ENCODE results near the gene SNAP47. TPM values are rescaled to one million over a fixed set of nuclear protein-coding genes. Genes with fewer than 3 reads are reported as not detected.

SNAP47 gene
- total RNA-seq, 1 donor from 2014 or later, result 31.4 TPM

- intact Hi-C loops (cut with micrococcal nuclease), result no loop called here
These were observed 13.4 kb downstream of the SNAP47 start for GRCh38 chr1:227748496-227749182.

DNA sequence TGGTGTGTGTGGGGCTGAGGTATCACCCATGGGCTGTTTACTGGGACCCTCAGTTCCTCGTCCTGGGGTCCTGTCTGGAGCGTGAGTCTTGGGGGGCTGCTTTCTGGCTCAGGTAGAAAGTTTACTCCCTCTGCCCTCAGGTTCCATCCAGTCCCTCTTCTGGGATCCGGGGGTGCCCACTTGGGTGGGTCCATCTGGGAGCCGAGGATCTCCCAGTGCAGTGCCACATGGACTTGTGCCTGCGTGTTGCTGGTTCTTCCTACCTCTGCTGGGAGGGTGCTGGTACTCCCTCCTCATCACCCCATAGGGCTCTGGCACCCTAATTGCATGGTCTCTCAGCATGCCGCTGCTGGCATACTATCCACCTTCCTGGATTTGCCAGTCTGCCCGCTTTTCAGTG, 14.0 kb downstream of the SNAP47 start:
- intact Hi-C loops (cut with micrococcal nuclease), result no loop called here

DNA sequence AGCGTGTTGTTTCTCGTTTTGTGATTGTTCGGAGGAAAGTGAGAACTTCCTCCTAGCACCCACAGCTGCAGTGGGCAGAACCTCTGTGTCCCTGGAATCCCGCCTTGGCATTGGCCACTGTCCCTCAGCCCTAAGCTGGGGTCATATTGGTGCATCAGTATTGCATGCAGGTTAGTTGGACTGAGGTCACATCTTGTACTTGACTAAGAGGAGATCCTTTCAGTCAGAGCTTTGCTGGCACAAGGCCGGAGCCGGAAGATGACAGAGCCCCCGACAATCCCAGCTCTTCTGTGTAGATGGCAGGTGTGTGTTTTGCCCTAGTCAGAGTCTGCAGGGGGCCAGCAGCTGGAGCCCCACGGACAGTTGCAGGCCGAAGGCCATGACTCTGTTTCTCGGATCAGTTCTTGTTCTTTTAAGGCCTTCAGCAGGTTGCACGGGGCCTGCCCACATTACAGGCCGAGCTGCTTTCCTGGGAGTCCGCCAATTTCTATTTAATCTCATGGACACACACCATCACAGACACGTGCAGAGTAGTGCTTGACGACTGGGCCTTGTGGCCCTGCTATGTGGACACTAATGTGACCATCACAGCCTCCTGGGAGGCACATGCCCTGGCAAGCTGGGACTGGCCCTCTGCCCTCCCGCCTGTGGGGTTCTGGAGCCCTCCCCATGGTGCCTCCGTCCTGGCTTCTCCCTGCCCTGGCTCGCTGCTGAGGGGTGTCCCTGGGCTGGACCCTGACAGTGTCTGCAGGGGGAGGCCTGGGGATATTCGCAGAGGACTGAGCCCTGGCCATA, 14.9 kb downstream of the SNAP47 start:
- intact Hi-C loops (cut with micrococcal nuclease), result no loop called here

DNA sequence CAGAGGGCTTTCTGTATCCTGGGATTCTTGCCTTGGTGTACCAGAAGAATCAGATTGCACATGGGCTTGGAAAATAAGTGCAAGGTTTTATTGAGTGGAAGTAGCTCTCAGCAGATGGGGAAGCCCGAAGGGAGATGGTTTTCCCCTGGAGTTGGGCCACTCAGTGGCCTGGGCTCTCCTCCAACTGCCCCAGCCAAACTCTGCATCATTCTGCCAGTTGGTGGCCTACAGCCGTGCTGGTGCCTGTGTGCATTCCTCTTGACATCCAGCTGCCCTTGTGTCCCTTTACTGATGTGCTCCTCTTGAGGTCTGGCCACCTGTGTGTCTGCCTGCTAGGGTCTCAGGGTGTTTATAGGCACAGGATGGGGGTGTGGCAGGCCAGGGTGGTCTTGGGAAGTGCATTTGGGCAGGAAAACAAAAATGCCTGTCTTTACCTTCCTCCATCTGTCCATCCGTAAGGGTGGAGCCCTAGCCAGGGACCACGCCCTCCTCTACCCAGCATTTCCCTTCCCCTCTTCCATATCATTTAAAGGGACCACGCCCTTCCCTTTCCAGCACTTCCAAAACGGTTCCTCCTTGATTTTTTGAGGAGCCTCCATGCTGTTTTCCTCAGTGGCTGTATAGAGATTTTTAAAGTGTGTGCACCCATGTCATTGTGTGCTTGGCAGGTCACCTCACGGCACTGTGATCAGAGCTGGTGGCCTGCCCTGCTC, 18.9 kb downstream of the SNAP47 start:
- intact Hi-C loops (cut with micrococcal nuclease), result no loop called here

DNA sequence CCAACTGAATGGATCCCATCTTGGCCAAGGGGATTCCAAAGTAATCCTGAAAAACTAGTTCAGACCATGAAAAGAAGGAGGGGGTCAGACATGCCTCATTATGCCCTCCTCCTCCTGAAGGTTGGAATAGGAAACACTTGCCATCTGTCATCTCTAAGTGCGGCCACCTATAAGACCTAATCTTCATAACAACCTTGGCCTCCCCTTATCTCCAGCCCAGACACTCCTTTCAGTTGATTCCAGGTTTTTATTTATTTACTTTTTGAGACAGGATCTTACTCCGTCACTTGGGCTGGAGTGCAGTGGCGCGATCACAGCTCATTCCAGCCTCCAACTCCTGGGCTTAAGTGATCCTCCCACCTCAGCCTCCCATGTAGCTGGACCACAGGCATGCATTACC, 19.7 kb downstream of the SNAP47 start:
- intact Hi-C loops (cut with micrococcal nuclease), result no loop called here

DNA sequence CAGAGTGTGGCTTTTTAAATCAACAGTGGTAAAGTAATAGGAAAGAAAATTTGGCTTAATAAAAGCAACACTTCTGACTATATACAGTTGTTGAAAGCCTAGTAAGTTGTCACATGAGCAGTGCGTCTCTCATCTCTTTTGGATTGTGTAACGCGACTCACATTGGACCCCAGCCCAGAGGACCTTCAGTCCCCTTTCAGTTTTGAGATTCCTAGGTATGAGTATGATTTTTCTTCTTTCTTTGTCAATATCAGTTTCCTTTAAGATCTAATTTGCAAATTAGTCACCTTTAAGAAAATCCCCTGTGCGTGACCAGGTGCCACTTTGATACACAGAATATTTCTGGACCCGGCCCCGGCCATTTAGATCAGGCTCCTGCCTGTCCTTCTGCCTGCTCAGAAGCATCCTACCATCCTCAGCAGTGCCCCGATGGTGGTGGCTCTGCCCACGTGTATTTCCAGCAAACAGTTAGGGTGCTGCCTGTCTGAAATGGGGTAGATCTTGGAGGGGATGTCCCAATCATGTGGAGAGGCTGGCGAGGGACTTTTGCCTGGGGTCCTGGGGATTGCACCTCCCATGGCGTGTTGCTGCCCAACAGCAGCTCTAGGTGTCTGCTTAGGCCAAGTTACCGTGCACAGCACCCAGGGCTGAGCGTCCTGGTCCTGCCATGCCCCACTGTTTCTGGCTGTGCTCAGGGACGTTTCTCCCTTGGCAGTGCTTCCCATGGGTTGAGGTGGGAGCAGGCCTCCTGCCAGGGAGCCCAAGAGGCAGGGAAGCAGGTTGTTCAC, 21.1 kb downstream of the SNAP47 start:
- intact Hi-C loops (cut with micrococcal nuclease), result no loop called here

DNA sequence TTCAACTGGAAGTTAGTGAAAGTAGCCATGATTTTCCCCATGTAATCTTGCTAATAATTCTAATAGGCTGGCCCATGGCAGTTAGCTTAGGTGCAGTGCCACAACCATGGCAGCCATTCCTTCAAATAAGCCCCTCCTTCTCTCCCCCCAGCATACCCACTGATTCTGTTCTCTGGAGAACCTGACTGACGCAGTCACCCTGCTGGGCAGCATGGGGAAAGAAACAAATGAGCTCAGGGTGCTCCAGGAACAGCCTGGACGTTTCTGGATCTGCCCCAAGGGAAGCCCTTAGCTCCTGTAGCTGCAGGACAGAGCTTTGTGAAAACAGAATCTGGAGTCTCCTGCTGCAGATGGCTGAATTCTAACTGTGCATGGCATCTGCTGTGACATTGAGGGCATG, 22.5 kb downstream of the SNAP47 start:
- intact Hi-C loops (cut with micrococcal nuclease), result no loop called here

- intact Hi-C loops (cut with micrococcal nuclease), result no loop called here
These were observed 23.1 kb downstream of the SNAP47 start for GRCh38 chr1:227758366-227758765.

DNA sequence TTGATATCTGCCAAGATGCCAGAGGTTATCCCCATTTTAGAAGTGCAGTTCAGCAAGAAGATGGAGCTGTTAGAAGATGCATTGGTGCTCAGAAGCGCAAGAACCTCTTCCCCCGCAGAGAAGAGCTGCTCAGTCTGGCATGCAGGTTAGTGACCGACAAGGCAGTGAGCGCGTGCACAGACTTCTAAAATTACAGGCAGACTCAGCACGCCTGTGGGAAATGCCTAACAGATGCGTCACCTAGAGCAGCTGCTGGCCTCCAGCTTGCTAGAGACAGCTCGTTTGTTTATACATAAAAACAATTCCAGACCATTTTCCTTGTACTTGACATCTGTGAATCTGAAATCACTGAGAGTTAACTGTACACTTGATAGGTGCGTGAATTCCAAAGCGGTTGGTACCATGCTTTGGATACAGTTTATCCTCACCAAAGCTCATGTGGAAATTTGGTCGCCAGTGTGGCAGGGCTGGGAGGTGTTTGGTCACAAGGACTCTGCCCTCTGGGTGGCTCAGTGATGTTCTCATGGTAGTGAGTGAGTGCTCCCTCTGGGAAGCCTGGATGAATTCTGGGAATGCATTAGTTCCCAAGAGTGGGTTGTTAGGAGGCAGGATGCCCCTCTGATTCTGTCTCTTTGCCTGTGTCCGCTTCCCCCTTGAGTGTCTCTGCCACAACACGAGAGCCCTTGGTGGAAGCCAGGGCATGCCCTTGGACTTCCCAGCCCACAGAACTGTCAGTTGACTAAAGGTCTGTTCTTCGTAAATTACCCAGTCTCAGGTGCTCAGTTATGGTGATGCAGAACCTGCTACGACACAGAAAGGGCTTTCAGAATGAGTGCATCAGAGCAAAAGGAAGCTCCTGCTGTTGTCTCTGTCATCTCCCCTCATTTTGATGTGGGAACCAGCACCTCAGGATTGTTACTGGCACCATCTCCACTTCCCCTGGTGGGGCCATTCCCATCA, 24.4 kb downstream of the SNAP47 start:
- intact Hi-C loops (cut with micrococcal nuclease), result loop anchor here (10.0 kb wide), 4 partner anchors 125 to 1125 kb away; partner anchors contain the start of gene ZNF678

- intact Hi-C loops (cut with micrococcal nuclease), result loop anchor here (10.0 kb wide), 4 partner anchors 124 to 1126 kb away; partner anchors contain the start of gene ZNF678
These were observed 25.1 kb downstream of the SNAP47 start for GRCh38 chr1:227760377-227760776.

- intact Hi-C loops (cut with micrococcal nuclease), result loop anchor here (1.0 to 10.0 kb wide), 9 partner anchors 26 to 1127 kb away; partner anchors contain the start of genes JMJD4, SNAP47 and ZNF678
These were observed 26.5 kb downstream of the SNAP47 start for GRCh38 chr1:227761621-227762230.

DNA sequence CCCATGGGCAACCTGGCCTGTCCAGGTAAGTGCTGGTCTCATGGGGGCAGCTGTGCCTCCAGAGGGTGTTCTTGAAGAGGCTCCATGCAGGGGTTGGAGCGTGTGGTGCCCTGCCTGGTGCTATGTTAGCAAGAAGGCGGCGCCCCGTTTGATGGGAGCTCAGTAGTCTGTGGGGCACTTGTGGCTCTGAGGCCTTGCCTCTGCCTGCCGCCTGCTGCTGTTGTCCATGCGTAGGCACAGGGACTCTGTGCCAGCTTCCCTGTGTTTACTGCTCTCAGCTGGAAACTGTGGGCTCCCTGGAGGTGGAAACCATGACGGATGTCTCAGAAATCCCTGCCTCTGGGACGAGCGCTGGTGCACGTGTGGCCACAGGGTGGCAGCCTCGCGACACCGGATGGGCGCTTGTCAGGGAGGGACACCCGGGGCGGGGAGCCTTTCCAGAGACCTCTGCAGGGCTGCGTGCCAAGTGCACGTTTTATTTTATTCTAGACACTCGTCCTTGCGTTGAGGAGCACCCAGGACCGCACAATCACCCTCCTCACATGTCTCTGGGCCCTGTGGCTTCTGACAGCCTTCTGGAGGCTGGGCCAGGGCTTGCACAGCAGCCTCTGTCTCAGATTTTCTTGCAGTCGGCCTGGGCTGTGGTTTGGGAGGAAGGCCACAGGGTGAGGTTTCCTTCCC, 27.1 kb downstream of the SNAP47 start:
- intact Hi-C loops (cut with micrococcal nuclease), result loop anchor here (1.0 to 10.0 kb wide), 9 partner anchors 26 to 1128 kb away; partner anchors contain the start of genes JMJD4, SNAP47 and ZNF678

- intact Hi-C loops (cut with micrococcal nuclease), result loop anchor here (2.0 to 10.0 kb wide), 5 partner anchors 121 to 1129 kb away; partner anchors contain the start of gene ZNF678
These were observed 28.2 kb downstream of the SNAP47 start for GRCh38 chr1:227763246-227764018.

DNA sequence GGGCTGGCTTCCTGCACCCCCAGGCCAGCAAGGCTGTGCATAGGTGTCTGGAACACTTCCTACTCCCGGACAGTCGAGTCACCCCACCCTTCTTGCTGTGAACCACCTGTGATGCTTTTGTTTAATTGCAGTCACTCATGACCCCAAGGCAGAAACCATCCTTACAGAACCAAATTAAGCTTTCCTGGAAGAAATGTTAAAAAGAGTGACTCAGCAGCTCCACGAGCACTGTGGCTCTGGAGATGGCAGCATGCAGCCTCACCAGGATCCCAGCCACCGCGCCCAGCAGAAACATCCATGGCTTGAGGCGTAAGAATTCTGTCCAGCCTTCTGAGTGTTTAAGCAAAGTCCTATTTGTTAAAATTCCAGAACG, 28.8 kb downstream of the SNAP47 start:
- intact Hi-C loops (cut with micrococcal nuclease), result loop anchor here (10.0 kb wide), 4 partner anchors 121 to 1129 kb away; partner anchors contain the start of gene ZNF678

DNA sequence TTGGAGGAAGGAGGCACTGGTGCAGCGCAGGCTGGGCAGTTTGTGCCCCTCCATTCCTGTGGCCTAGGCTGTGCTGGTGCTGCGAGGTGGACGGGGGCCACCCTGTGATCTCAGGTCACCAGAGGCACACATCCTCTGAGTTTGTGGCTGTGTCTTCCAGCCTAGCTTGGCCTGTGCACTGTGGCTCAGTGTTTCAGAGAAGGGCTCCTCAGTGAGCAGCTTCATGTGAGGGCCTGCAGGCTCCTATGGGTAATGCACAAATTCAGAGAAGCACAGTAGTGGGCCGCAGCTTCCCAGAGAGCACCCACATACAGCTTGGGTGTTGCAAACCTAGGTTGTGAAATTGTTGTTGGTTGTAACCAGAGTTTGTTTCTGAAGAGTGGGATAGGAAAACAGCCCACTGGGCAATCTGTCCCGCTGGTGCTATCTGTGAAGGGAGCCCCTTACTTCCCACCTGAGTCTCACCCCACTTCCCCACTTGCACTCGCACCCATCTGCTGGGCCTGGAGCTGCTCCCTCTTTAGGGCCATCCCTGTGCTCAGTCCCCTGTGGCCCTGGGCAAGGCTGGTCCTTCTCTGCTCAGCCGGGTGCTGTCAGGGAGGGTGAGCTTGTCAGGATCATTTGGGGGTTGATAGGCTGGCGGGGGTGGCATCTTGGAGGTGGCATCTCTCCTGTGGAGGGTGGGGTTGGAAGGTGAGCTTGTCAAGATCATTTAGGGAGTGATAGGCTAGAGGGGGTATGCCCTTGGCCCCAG, 30.2 kb downstream of the SNAP47 start:
- intact Hi-C loops (cut with micrococcal nuclease), result loop anchor here (1.0 to 10.0 kb wide), 5 partner anchors 23 to 1131 kb away; partner anchors contain the start of gene ZNF678

DNA sequence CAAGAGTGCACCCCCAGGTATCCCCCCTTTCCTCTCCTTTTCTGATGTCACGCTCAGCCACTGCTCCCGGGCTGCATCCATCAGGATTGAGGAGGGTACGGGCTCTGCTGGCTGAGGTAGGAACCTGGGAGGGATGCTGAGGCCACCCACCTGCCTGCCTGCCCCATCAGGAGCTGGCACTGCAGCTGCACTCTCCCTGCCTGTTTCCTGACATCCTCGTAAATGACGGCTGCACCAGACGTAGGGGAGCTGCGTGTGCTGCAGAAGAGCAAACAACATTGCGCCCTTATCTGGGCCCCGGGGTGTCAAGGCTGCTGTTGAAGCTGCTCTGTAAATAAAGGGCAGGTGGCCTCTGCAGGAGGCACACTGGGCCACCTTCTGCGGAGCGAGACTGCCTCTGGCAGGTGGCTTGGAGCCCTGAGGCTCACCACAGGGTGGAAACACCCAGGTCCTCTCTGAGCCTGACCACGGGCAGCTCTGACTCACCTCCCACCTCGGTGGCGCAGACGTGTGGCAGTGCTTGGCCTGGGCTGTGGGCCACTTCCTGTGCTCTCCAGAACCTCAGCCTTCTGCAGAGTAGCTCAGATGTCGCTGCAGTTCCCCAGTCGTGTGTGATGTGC, 30.9 kb downstream of the SNAP47 start:
- intact Hi-C loops (cut with micrococcal nuclease), result loop anchor here (1.0 to 10.0 kb wide), 5 partner anchors 22 to 1131 kb away; partner anchors contain the start of gene ZNF678

Measured in T-helper 2 cell treated with Interferon-gamma antibody and Interleukin-4, amounts not matched to agents 100 ng/mL and 5 ng/mL, for 36 hours (primary cell).